HEK293 (cell line): ENCODE results near the gene LRRC8E.

Experiments used
- CTCF ChIA-PET: fragments of 350-600 bp; formaldehyde crosslinking; extraction: SDS; loops from one replicate; lab custom pipeline; 2021; ENCODE audit warnings: antibody characterized with exemption; lab: Yijun Ruan, JAX
- POLR2A ChIA-PET: fragments of 300-600 bp; formaldehyde crosslinking; extraction: SDS; loops from one replicate; lab custom pipeline; 2020; ENCODE audit warnings: antibody characterized with exemption, inconsistent platforms; lab: Yijun Ruan, JAX
- H3K27ac ChIP-seq: fragments of 200-500 bp; sonication (Bioruptor generic); 2 replicates; pipeline ENCODE4 v1.5.1; 2014; ENCODE audit warnings: low read depth, low read length, control low read depth, inconsistent platforms; ENCODE audit errors: extremely low read depth
- H3K36me3 ChIP-seq, 2 experiments: fragments of 200-500 bp in 1 of 2; sonication (Bioruptor generic) in 1 of 2; 1 replicate in 1 of 2; 2 replicates in 1 of 2; pipeline ENCODE4 v1.5.1; 2014 to 2017; ENCODE audit warnings: inconsistent platforms in 2 of 2, low read length in 2 of 2; ENCODE audit not compliant: control insufficient read depth in 2 of 2, insufficient read depth in 1 of 2
- H3K4me1 ChIP-seq: fragments of 200-500 bp; sonication (Bioruptor generic); 2 replicates; pipeline ENCODE4 v1.5.1; 2014; ENCODE audit warnings: mild to moderate bottlenecking, low read length, inconsistent platforms; ENCODE audit not compliant: control insufficient read depth, insufficient read depth
- H3K4me3 ChIP-seq: 2 replicates; pipeline ENCODE4 v1.5.1; 2011; ENCODE audit warnings: low read depth, mild to moderate bottlenecking, control low read depth, low read length, moderate library complexity
- H3K9me3 ChIP-seq: fragments of 200-500 bp; sonication (Bioruptor generic); 2 replicates; pipeline ENCODE4 v1.5.1; 2014; ENCODE audit warnings: low read depth, low read length, inconsistent platforms; ENCODE audit not compliant: control insufficient read depth, insufficient read depth
- GLIS2 ChIP-seq: fragments of 450-650 bp; formaldehyde crosslinking; IDR thresholded peaks from 2 replicates; pipeline ENCODE4 v1.5.1; 2016; ENCODE audit warnings: missing biosample characterization, missing genetic modification characterization
- HIC1 ChIP-seq: fragments of 450-650 bp; formaldehyde crosslinking; IDR thresholded peaks from 2 replicates; pipeline ENCODE4 v1.5.1; 2016; ENCODE audit warnings: missing biosample characterization, missing genetic modification characterization
- OSR2 ChIP-seq: fragments of 450-650 bp; formaldehyde crosslinking; IDR thresholded peaks from 2 replicates; pipeline ENCODE4 v1.5.1; 2016; ENCODE audit warnings: missing biosample characterization, missing genetic modification characterization
- SCRT2 ChIP-seq: fragments of 450-650 bp; formaldehyde crosslinking; IDR thresholded peaks from 2 replicates; pipeline ENCODE4 v1.5.1; 2016; ENCODE audit warnings: missing biosample characterization, missing genetic modification characterization
- SP2 ChIP-seq: fragments of 450-650 bp; formaldehyde crosslinking; IDR thresholded peaks from 2 replicates; pipeline ENCODE4 v1.5.1; 2016; ENCODE audit warnings: missing biosample characterization, missing genetic modification characterization
- SP3 ChIP-seq: fragments of 450-650 bp; formaldehyde crosslinking; IDR thresholded peaks from 2 replicates; pipeline ENCODE4 v1.5.1; 2016; ENCODE audit warnings: missing biosample characterization, missing genetic modification characterization
- ZBTB48 ChIP-seq: fragments of 450-650 bp; formaldehyde crosslinking; IDR thresholded peaks from 2 replicates; pipeline ENCODE4 v1.5.1; 2016; ENCODE audit warnings: missing biosample characterization, missing genetic modification characterization
- ZBTB7A ChIP-seq: fragments of 450-650 bp; formaldehyde crosslinking; IDR thresholded peaks from 2 replicates; pipeline ENCODE4 v1.5.1; 2016; ENCODE audit warnings: low read depth, missing biosample characterization, missing genetic modification characterization
- ZNF157 ChIP-seq: fragments of 450-650 bp; formaldehyde crosslinking; IDR thresholded peaks from 2 replicates; pipeline ENCODE4 v1.5.1; 2016; ENCODE audit warnings: missing biosample characterization, missing genetic modification characterization
- ZNF391 ChIP-seq: fragments of 450-650 bp; formaldehyde crosslinking; IDR thresholded peaks from 2 replicates; pipeline ENCODE4 v1.5.1; 2016; ENCODE audit warnings: low read depth, missing biosample characterization, missing genetic modification characterization, borderline replicate concordance
- ZNF423 ChIP-seq: fragments of 450-650 bp; formaldehyde crosslinking; IDR thresholded peaks from 2 replicates; pipeline ENCODE4 v1.5.1; 2016; ENCODE audit warnings: missing biosample characterization, missing genetic modification characterization
- TF ChIP-seq, protein P1 (sequence below): fragments of 450-650 bp; formaldehyde crosslinking; IDR thresholded peaks from 2 replicates; pipeline ENCODE4 v1.5.1; 2016; ENCODE audit warnings: missing biosample characterization, missing genetic modification characterization
- TF ChIP-seq, protein P2 (sequence below): fragments of 450-650 bp; formaldehyde crosslinking; IDR thresholded peaks from 2 replicates; pipeline ENCODE4 v1.5.1; 2016; ENCODE audit warnings: missing biosample characterization, missing genetic modification characterization, low read depth
- TF ChIP-seq, protein P3 (sequence below): fragments of 450-650 bp; formaldehyde crosslinking; IDR thresholded peaks from 2 replicates; pipeline ENCODE4 v1.5.1; 2016; ENCODE audit warnings: missing biosample characterization, missing genetic modification characterization
- TF ChIP-seq, protein P4 (sequence below): fragments of 450-650 bp; formaldehyde crosslinking; IDR thresholded peaks from 2 replicates; pipeline ENCODE4 v1.5.1; 2016; ENCODE audit warnings: missing biosample characterization, missing genetic modification characterization

Gene LRRC8E

GRCh38 chr19:7924651-7925170, 36.4 kb downstream of the LRRC8E start:
- Histone ChIP-seq H3K36me3 (peaks cover 0 to 26% of the 10 kb centered on the region in 2 experiments; a peak in 2 of 3 replicates), H3K27ac (no peak overlapping the region), H3K9me3 (no peaks in the 10 kb centered on the region), H3K4me3 (no peak overlapping the region), H3K4me1 (peaks cover 20% of the 10 kb centered on the region)
- peak; percentile 31; the same call in 1 of the 2 replicates for TF ChIP-seq SP3
- 0 out of 2 replicates have a peak, but pooled peaks have one; percentile 2 for TF ChIP-seq HIC1 (tag by site-specific recombination)
- TF ChIP-seq, protein P1, sequence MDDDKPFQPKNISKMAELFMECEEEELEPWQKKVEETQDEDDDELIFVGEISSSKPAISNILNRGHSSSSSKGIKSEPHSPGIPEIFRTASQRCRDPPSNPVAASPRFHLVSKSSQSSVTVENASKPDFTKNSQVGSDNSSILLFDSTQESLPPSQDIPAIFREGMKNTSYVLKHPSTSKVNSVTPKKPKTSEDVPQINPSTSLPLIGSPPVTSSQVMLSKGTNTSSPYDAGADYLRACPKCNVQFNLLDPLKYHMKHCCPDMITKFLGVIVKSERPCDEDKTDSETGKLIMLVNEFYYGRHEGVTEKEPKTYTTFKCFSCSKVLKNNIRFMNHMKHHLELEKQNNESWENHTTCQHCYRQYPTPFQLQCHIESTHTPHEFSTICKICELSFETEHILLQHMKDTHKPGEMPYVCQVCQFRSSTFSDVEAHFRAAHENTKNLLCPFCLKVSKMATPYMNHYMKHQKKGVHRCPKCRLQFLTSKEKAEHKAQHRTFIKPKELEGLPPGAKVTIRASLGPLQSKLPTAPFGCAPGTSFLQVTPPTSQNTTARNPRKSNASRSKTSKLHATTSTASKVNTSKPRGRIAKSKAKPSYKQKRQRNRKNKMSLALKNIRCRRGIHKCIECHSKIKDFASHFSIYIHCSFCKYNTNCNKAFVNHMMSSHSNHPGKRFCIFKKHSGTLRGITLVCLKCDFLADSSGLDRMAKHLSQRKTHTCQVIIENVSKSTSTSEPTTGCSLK (tag by site-specific recombination) = no peak
- peak; percentile 22; the same call in 1 of the 2 replicates for TF ChIP-seq SP2
- CTCF ChIA-PET = interaction anchor here (0.6 to 1.2 kb wide), 2 partner anchors 19 to 323 kb away, joined by 5 read pairs; partner anchors contain the start of gene TIMM44
- POLR2A ChIA-PET = interaction anchor here (0.7 kb wide), 1 partner anchor 54 kb away, joined by 3 read pairs; no protein-coding TSS in a partner anchor

- Histone ChIP-seq H3K27ac (peak overlapping the region; percentile 48; the same call in 1 of the 2 replicates), H3K9me3 (no peaks in the 10 kb centered on the region), H3K4me3 (peak overlapping the region; percentile 30), H3K4me1 (peaks cover 20% of the 10 kb centered on the region), H3K36me3 (peaks cover 3 to 27% of the 10 kb centered on the region in 2 experiments; a peak in 2 of 3 replicates)
- ChIA-PET POLR2A (no interaction called here), CTCF (interaction anchor here (2.2 kb wide), 1 partner anchor 19 kb away, joined by 11 read pairs; the partner anchor contains the start of gene TIMM44)
- TF ChIP-seq ZNF157 (tag by site-specific recombination) = no peak
- TF ChIP-seq, protein P2, sequence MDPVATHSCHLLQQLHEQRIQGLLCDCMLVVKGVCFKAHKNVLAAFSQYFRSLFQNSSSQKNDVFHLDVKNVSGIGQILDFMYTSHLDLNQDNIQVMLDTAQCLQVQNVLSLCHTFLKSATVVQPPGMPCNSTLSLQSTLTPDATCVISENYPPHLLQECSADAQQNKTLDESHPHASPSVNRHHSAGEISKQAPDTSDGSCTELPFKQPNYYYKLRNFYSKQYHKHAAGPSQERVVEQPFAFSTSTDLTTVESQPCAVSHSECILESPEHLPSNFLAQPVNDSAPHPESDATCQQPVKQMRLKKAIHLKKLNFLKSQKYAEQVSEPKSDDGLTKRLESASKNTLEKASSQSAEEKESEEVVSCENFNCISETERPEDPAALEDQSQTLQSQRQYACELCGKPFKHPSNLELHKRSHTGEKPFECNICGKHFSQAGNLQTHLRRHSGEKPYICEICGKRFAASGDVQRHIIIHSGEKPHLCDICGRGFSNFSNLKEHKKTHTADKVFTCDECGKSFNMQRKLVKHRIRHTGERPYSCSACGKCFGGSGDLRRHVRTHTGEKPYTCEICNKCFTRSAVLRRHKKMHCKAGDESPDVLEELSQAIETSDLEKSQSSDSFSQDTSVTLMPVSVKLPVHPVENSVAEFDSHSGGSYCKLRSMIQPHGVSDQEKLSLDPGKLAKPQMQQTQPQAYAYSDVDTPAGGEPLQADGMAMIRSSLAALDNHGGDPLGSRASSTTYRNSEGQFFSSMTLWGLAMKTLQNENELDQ = no peak
- TF ChIP-seq ZBTB48 (tag by site-specific recombination) = 0 out of 2 replicates have a peak, but pooled peaks have one; percentile 28
- TF ChIP-seq ZNF391 = no peak
- TF ChIP-seq GLIS2 (tag by site-specific recombination) = peak; percentile 25; the same call in 1 of the 2 replicates
- TF ChIP-seq, protein P3, sequence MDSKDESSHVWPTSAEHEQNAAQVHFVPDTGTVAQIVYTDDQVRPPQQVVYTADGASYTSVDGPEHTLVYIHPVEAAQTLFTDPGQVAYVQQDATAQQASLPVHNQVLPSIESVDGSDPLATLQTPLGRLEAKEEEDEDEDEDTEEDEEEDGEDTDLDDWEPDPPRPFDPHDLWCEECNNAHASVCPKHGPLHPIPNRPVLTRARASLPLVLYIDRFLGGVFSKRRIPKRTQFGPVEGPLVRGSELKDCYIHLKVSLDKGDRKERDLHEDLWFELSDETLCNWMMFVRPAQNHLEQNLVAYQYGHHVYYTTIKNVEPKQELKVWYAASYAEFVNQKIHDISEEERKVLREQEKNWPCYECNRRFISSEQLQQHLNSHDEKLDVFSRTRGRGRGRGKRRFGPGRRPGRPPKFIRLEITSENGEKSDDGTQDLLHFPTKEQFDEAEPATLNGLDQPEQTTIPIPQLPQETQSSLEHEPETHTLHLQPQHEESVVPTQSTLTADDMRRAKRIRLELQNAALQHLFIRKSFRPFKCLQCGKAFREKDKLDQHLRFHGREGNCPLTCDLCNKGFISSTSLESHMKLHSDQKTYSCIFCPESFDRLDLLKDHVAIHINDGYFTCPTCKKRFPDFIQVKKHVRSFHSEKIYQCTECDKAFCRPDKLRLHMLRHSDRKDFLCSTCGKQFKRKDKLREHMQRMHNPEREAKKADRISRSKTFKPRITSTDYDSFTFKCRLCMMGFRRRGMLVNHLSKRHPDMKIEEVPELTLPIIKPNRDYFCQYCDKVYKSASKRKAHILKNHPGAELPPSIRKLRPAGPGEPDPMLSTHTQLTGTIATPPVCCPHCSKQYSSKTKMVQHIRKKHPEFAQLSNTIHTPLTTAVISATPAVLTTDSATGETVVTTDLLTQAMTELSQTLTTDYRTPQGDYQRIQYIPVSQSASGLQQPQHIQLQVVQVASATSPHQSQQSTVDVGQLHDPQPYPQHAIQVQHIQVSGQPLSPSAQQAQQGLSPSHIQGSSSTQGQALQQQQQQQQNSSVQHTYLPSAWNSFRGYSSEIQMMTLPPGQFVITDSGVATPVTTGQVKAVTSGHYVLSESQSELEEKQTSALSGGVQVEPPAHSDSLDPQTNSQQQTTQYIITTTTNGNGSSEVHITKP (tag by site-specific recombination) = peak; percentile 41; the same call in 1 of the 2 replicates
- TF ChIP-seq SCRT2 (tag by site-specific recombination) = no peak
- no peak for TF ChIP-seq OSR2 (tag by site-specific recombination)
- TF ChIP-seq, protein P4, sequence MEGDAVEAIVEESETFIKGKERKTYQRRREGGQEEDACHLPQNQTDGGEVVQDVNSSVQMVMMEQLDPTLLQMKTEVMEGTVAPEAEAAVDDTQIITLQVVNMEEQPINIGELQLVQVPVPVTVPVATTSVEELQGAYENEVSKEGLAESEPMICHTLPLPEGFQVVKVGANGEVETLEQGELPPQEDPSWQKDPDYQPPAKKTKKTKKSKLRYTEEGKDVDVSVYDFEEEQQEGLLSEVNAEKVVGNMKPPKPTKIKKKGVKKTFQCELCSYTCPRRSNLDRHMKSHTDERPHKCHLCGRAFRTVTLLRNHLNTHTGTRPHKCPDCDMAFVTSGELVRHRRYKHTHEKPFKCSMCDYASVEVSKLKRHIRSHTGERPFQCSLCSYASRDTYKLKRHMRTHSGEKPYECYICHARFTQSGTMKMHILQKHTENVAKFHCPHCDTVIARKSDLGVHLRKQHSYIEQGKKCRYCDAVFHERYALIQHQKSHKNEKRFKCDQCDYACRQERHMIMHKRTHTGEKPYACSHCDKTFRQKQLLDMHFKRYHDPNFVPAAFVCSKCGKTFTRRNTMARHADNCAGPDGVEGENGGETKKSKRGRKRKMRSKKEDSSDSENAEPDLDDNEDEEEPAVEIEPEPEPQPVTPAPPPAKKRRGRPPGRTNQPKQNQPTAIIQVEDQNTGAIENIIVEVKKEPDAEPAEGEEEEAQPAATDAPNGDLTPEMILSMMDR = peak; percentile 95
- TF ChIP-seq ZNF423 (tag by site-specific recombination) = no peak
- TF ChIP-seq ZBTB7A = 0 out of 2 replicates have a peak, but pooled peaks have one; percentile 31
These were observed 37.0 kb downstream of the LRRC8E start for GRCh38 chr19:7925171-7925851.
